HepG2 (cell line): ENCODE data around the gene KAZN. TPM values are rescaled to one million over a fixed set of nuclear protein-coding genes. Genes with fewer than 3 reads are reported as not detected.

ENCODE experiments used
- ARHGAP35 ChIP-seq: sonication (generic); formaldehyde crosslinking; IDR thresholded peaks from 2 replicates; pipeline ENCODE4 v1.9.0; 2022; ENCODE audit warnings: mild to moderate bottlenecking, inconsistent platforms, moderate library complexity, missing genetic modification reagents, borderline replicate concordance
- CBX1 ChIP-seq: IDR thresholded peaks from one replicate; pipeline ENCODE4 v1.6.1; 2016; ENCODE audit warnings: antibody characterized with exemption, low read depth
- KDM5A ChIP-seq: fragments of 200-600 bp; sonication (generic); IDR thresholded peaks from 2 replicates; pipeline ENCODE4 v1.7.0; 2018; ENCODE audit warnings: antibody characterized with exemption, mild to moderate bottlenecking, low read length, borderline replicate concordance
- MAF1 ChIP-seq: sonication (generic); formaldehyde crosslinking; IDR thresholded peaks from 2 replicates; pipeline ENCODE4 v1.5.0; 2020; ENCODE audit warnings: missing genetic modification reagents, borderline replicate concordance
- PBX3 ChIP-seq: sonication (generic); formaldehyde crosslinking; IDR thresholded peaks from 2 replicates; pipeline ENCODE4 v1.8.1; 2023; ENCODE audit warnings: missing genetic modification reagents, inconsistent platforms, borderline replicate concordance
- SKI ChIP-seq: fragments of 450-650 bp; IDR thresholded peaks from one replicate; pipeline ENCODE4 v1.6.1; 2018; ENCODE audit warnings: mild to moderate bottlenecking; ENCODE audit not compliant: partially characterized antibody
- SRSF1 ChIP-seq: fragments of 200-400 bp; formaldehyde crosslinking; optimal IDR thresholded peaks from 2 replicates; pipeline ENCODE3; 2017; ENCODE audit warnings: mild to moderate bottlenecking, low read depth, low read length, moderate library complexity
- ZBTB34 ChIP-seq: sonication (generic); formaldehyde crosslinking; IDR thresholded peaks from 2 replicates; pipeline ENCODE4 v1.8.0; 2022; ENCODE audit warnings: mild to moderate bottlenecking, missing genetic modification reagents
- ZGPAT ChIP-seq: IDR thresholded peaks from 2 replicates; pipeline ENCODE4 v1.6.1; 2016; ENCODE audit warnings: mild to moderate bottlenecking
- ZNF10 ChIP-seq: sonication (generic); formaldehyde crosslinking; IDR thresholded peaks from 2 replicates; pipeline ENCODE4 v1.4.0; 2020; ENCODE audit warnings: mild to moderate bottlenecking, low read depth, missing genetic modification reagents, borderline replicate concordance
- ZNF225 ChIP-seq: sonication (generic); formaldehyde crosslinking; IDR thresholded peaks from 2 replicates; pipeline ENCODE4 v1.4.0; 2020; ENCODE audit warnings: mild to moderate bottlenecking, missing genetic modification reagents
- ZNF30 ChIP-seq: sonication (generic); formaldehyde crosslinking; IDR thresholded peaks from 2 replicates; pipeline ENCODE4 v1.5.0; 2020; ENCODE audit warnings: mild to moderate bottlenecking, missing genetic modification reagents
- ZNF614 ChIP-seq: IDR thresholded peaks from 2 replicates; pipeline ENCODE4 v1.6.1; 2018; ENCODE audit warnings: missing biosample characterization, missing genetic modification reagents, inconsistent platforms, borderline replicate concordance
- ZNF616 ChIP-seq: sonication (generic); formaldehyde crosslinking; IDR thresholded peaks from 2 replicates; pipeline ENCODE4 v1.5.0; 2020; ENCODE audit warnings: low read depth, mild to moderate bottlenecking, missing genetic modification reagents
- ZNF629 ChIP-seq: sonication (generic); formaldehyde crosslinking; conservative IDR thresholded peaks from 2 replicates; pipeline ENCODE4 v1.5.0; 2020; ENCODE audit warnings: missing genetic modification reagents
- ZUFSP ChIP-seq: sonication (generic); formaldehyde crosslinking; IDR thresholded peaks from 2 replicates; pipeline ENCODE4 v1.9.0; 2021; ENCODE audit warnings: missing genetic modification reagents, mild to moderate bottlenecking, borderline replicate concordance
- polyA plus RNA-seq, 8 experiments: library from polyadenylated mRNA; depleted of rRNA in 3 of 8; stranded (reverse) in 7 of 8; unstranded in 1 of 8; fragments of >200 nt; fragmentation: Illumina TruSeq in 4 of 8; extraction: Trizol in 4 of 8; gene quantifications; 2 replicates each; pipeline versions ENCODE4 v1.2.1 to v1.2.3, GENCODE V29; 2011 to 2016; ENCODE audit warnings: low read depth in 4 of 8, missing spikeins in 1 of 8, mixed read lengths in 1 of 8; ENCODE audit not compliant: insufficient read depth in 1 of 8
- total RNA-seq, 5 experiments: library from RNA; depleted of rRNA; stranded (reverse); fragments of >200 nt; fragmentation: Illumina TruSeq; extraction: Trizol; gene quantifications; 2 replicates each; pipeline ENCODE4 v1.2.3, GENCODE V29; 2016; ENCODE audit warnings: low read depth in 1 of 5
- TF ChIP-seq, protein P1 (sequence below): IDR thresholded peaks from 2 replicates; pipeline ENCODE4 v1.6.1; 2012; ENCODE audit warnings: inconsistent platforms
- TF ChIP-seq, protein P2 (sequence below), 2 experiments: IDR thresholded peaks; 2 replicates each; pipeline ENCODE4 v1.6.1; 2011 to 2012; ENCODE audit warnings: low read length in 2 of 2, borderline replicate concordance in 1 of 2, low read depth in 1 of 2, mild to moderate bottlenecking in 1 of 2, moderate library complexity in 1 of 2
- TF ChIP-seq, protein P3 (sequence below): sonication (generic); formaldehyde crosslinking; IDR thresholded peaks from 2 replicates; pipeline ENCODE4 v1.8.1; 2023; ENCODE audit warnings: missing genetic modification reagents, mild to moderate bottlenecking, borderline replicate concordance

KAZN gene
- total and polyA plus RNA-seq, 2 of the 13 experiments (the other 11 are each of a cell fraction or from before 2014, with no cell fraction given), result 10.4 to 13.5 TPM

GRCh38 chr1:15151377-15151806, 552.9 kb downstream of the KAZN start (continued):
- peak; percentile 71 for TF ChIP-seq ZGPAT (CRISPR knock-in tag)
- TF ChIP-seq ZNF629 (CRISPR knock-in tag), result no peak
- TF ChIP-seq ZNF616 (CRISPR knock-in tag), result no peak
- TF ChIP-seq, protein P1, sequence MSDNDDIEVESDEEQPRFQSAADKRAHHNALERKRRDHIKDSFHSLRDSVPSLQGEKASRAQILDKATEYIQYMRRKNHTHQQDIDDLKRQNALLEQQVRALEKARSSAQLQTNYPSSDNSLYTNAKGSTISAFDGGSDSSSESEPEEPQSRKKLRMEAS, result no peak
- TF ChIP-seq ZNF225, result no peak
- TF ChIP-seq ZNF30, result no peak
- TF ChIP-seq ZBTB34, result no peak
- TF ChIP-seq KDM5A, result no peak; the same call in 1 of the 2 replicates
- TF ChIP-seq SRSF1, result no peak
- no peak for TF ChIP-seq ARHGAP35 (CRISPR knock-in tag)
- TF ChIP-seq, protein P2, sequence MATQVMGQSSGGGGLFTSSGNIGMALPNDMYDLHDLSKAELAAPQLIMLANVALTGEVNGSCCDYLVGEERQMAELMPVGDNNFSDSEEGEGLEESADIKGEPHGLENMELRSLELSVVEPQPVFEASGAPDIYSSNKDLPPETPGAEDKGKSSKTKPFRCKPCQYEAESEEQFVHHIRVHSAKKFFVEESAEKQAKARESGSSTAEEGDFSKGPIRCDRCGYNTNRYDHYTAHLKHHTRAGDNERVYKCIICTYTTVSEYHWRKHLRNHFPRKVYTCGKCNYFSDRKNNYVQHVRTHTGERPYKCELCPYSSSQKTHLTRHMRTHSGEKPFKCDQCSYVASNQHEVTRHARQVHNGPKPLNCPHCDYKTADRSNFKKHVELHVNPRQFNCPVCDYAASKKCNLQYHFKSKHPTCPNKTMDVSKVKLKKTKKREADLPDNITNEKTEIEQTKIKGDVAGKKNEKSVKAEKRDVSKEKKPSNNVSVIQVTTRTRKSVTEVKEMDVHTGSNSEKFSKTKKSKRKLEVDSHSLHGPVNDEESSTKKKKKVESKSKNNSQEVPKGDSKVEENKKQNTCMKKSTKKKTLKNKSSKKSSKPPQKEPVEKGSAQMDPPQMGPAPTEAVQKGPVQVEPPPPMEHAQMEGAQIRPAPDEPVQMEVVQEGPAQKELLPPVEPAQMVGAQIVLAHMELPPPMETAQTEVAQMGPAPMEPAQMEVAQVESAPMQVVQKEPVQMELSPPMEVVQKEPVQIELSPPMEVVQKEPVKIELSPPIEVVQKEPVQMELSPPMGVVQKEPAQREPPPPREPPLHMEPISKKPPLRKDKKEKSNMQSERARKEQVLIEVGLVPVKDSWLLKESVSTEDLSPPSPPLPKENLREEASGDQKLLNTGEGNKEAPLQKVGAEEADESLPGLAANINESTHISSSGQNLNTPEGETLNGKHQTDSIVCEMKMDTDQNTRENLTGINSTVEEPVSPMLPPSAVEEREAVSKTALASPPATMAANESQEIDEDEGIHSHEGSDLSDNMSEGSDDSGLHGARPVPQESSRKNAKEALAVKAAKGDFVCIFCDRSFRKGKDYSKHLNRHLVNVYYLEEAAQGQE (IDR thresholded peaks at IDR 0.05; ENCODE audit: borderline replicate concordance in 1 of 2, low read depth in 1 of 2, low read length in 2 of 2), result peak in 1 of 2 experiments; percentile 41; a peak in 2 of 4 replicates
- no peak for TF ChIP-seq MAF1 (CRISPR knock-in tag)
- no peak for TF ChIP-seq ZNF10 (CRISPR knock-in tag)
- peak; percentile 14 for TF ChIP-seq SKI
- TF ChIP-seq ZNF614, result peak; percentile 87; the same call in 1 of the 2 replicates
- TF ChIP-seq ZUFSP, result no peak
- TF ChIP-seq CBX1, result no peak
- TF ChIP-seq, protein P3, sequence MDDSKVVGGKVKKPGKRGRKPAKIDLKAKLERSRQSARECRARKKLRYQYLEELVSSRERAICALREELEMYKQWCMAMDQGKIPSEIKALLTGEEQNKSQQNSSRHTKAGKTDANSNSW, result no peak
- TF ChIP-seq PBX3 (CRISPR knock-in tag), result no peak
